HEK293T (cell line): ENCODE results near the gene YTHDF1.

ENCODE experiments used
- CTCF ChIA-PET: fragments of 350-600 bp; formaldehyde crosslinking; extraction: SDS; loops from one replicate; lab custom pipeline; 2021; ENCODE audit warnings: antibody characterized with exemption, inconsistent platforms; lab: Yijun Ruan, JAX
- POLR2A ChIA-PET: fragments of 350-600 bp; formaldehyde crosslinking; extraction: SDS; loops from one replicate; lab custom pipeline; 2020; ENCODE audit warnings: antibody characterized with exemption, inconsistent platforms; lab: Yijun Ruan, JAX
- DNase-seq: peaks from one replicate; pipeline ENCODE4 v3.0.0; 2012; ENCODE audit warnings: mixed read lengths; ENCODE audit errors: extremely low spot score
- ARNT ChIP-seq: fragments of 450-650 bp; IDR thresholded peaks from 2 replicates; pipeline ENCODE4 v1.6.1; 2017; ENCODE audit warnings: mild to moderate bottlenecking
- BHLHE40 ChIP-seq: fragments of 450-650 bp; IDR thresholded peaks from 2 replicates; pipeline ENCODE4 v1.6.1; 2016; ENCODE audit warnings: mild to moderate bottlenecking, moderate library complexity, borderline replicate concordance
- CTBP1 ChIP-seq: fragments of 450-650 bp; IDR thresholded peaks from 2 replicates; pipeline ENCODE4 v1.6.1; 2016; ENCODE audit warnings: borderline replicate concordance
- ELF4 ChIP-seq: fragments of 450-650 bp; IDR thresholded peaks from 2 replicates; pipeline ENCODE4 v1.6.1; 2017; ENCODE audit warnings: antibody characterized with exemption
- FOXA1 ChIP-seq: fragments of 450-650 bp; IDR thresholded peaks from 2 replicates; pipeline ENCODE4 v1.6.1; 2016; ENCODE audit warnings: mild to moderate bottlenecking
- FOXK2 ChIP-seq: fragments of 450-650 bp; IDR thresholded peaks from 2 replicates; pipeline ENCODE4 v1.6.1; 2016; ENCODE audit warnings: mild to moderate bottlenecking
- FOXM1 ChIP-seq: fragments of 450-650 bp; IDR thresholded peaks from 2 replicates; pipeline ENCODE4 v1.6.1; 2017; ENCODE audit warnings: mild to moderate bottlenecking, borderline replicate concordance
- HDGF ChIP-seq: fragments of 450-650 bp; IDR thresholded peaks from 2 replicates; pipeline ENCODE4 v1.6.1; 2017; ENCODE audit warnings: antibody characterized with exemption, borderline replicate concordance
- L3MBTL2 ChIP-seq: fragments of 450-650 bp; conservative IDR thresholded peaks from 2 replicates; pipeline ENCODE4 v1.6.1; 2016; ENCODE audit warnings: mild to moderate bottlenecking
- LEF1 ChIP-seq: fragments of 450-650 bp; IDR thresholded peaks from 2 replicates; pipeline ENCODE4 v1.6.1; 2017; ENCODE audit warnings: mild to moderate bottlenecking, borderline replicate concordance
- NFRKB ChIP-seq: fragments of 450-650 bp; IDR thresholded peaks from 2 replicates; pipeline ENCODE4 v1.6.1; 2016; ENCODE audit warnings: mild to moderate bottlenecking, moderate library complexity
- SP1 ChIP-seq: fragments of 450-650 bp; IDR thresholded peaks from 2 replicates; pipeline ENCODE4 v1.6.1; 2017
- SUZ12 ChIP-seq: fragments of 450-650 bp; IDR thresholded peaks from 2 replicates; pipeline ENCODE4 v1.6.1; 2016; ENCODE audit warnings: mild to moderate bottlenecking
- TARDBP ChIP-seq: fragments of 450-650 bp; IDR thresholded peaks from 2 replicates; pipeline ENCODE4 v1.6.1; 2016
- ZNF384 ChIP-seq: fragments of 450-650 bp; IDR thresholded peaks from 2 replicates; pipeline ENCODE4 v1.6.1; 2016
- TF ChIP-seq, protein P1 (sequence below): fragments of 450-650 bp; IDR thresholded peaks from 2 replicates; pipeline ENCODE4 v1.6.1; 2016

Gene YTHDF1

DNA sequence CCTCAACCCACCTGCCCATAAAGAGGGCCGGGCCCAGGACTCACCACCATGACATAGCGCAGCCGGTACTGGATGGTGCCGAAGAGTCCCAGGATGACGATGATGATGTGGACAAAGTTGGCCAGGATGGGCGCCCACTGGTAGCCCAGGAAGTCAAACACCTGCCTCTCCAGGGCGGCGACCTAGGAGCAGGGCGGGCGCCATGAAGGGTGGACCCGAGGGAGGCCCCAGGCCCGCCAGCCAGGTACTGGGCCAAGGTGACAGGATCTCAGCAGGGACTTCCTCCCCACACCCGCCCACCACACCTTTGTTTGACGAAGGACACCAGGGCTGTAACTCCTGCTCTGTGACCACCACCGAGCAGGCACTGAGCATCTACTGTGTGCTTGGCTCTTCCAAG, 34.0 kb upstream of the YTHDF1 start:
- DNase-seq, result no peak
- CTCF ChIA-PET, result no interaction called here
- TF ChIP-seq SP1 (no peak), ARNT (no peak), L3MBTL2 (no peak), LEF1 (no peak), FOXA1 (no peak), SUZ12 (no peak), FOXK2 (no peak), NFRKB (no peak), BHLHE40 (no peak), ELF4 (no peak), HDGF (no peak), CTBP1 (no peak), TARDBP (no peak), FOXM1 (no peak), ZNF384 (no peak)
- TF ChIP-seq, protein P1, sequence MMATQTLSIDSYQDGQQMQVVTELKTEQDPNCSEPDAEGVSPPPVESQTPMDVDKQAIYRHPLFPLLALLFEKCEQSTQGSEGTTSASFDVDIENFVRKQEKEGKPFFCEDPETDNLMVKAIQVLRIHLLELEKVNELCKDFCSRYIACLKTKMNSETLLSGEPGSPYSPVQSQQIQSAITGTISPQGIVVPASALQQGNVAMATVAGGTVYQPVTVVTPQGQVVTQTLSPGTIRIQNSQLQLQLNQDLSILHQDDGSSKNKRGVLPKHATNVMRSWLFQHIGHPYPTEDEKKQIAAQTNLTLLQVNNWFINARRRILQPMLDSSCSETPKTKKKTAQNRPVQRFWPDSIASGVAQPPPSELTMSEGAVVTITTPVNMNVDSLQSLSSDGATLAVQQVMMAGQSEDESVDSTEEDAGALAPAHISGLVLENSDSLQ, result no peak
- POLR2A ChIA-PET, result no interaction called here

DNA sequence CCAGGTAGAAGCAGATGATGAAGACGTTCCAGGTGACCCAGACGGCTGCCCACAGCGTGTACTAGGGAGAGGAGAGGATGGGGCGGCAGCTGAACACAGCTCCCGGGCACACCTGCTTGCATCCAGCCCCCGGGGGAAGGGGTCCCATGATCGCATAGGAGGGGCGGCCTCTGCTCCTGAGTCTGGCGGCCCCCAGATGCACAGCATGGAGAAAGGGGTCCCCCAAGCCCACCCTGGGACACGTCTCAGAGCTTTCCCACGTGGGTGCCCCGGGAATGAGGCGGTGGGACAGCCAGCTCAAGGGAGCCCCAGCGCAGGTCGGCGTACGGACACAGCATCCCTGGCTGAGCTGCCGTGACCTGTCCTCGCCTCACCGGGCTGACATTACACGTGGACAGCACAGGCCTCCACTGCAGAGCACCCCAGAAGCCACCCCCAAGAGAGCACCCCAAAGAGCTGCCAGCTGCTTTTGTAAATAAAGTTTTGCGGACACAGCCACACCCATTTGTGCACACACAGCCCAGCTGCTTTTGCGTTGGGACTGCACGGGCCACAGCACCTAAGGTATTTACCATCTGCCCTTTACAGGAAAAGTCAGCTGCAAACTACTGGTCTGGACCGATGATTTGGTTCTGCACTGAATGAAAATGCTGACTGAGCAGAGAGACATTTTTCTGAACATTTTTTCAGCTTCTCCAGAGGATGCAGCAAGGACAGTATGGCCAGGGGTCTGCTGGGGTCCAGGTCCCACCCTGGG, 33.1 kb upstream of the YTHDF1 start:
- ChIA-PET CTCF (no interaction called here), POLR2A (no interaction called here)
- no peak for DNase-seq
- TF ChIP-seq ELF4 (no peak), FOXM1 (no peak), SUZ12 (no peak), FOXA1 (no peak), LEF1 (no peak), HDGF (no peak)
- TF ChIP-seq, protein P1, result no peak

DNA sequence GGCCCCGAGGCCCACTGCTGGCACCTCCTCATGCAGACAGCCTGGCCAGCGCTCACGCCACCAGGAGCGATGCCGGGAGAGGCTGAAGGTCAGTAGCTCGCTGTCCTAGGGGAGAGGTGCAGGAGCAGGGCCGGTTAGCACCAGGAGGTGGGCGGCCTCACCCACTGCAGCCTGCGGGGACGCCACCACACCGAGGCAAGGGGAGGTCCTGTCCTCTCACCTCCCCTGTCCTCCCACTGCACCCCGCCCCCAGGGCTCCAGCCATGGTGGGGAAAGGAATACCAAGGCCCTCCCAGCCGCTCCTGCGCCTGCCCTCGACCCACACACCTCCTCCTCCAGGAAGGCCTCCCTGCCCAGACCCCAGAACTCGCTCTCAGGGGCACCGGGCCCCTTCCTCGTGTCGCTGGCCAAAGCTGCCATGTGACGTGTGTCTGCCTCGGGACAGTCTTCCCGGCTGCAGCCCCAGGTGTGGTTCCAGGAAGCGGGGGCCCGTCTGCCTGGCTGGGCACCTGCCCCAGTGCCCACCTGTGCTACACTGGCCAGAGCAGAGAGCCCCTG, 31.8 kb upstream of the YTHDF1 start:
- POLR2A ChIA-PET, result no interaction called here
- TF ChIP-seq FOXK2 (no peak), BHLHE40 (no peak), SUZ12 (no peak), LEF1 (no peak), FOXA1 (no peak), TARDBP (no peak), L3MBTL2 (no peak), ELF4 (no peak), HDGF (no peak), ZNF384 (no peak), NFRKB (no peak), FOXM1 (no peak), CTBP1 (no peak)
- TF ChIP-seq, protein P1, result no peak
- CTCF ChIA-PET, result no interaction called here
- no peak for DNase-seq

DNA sequence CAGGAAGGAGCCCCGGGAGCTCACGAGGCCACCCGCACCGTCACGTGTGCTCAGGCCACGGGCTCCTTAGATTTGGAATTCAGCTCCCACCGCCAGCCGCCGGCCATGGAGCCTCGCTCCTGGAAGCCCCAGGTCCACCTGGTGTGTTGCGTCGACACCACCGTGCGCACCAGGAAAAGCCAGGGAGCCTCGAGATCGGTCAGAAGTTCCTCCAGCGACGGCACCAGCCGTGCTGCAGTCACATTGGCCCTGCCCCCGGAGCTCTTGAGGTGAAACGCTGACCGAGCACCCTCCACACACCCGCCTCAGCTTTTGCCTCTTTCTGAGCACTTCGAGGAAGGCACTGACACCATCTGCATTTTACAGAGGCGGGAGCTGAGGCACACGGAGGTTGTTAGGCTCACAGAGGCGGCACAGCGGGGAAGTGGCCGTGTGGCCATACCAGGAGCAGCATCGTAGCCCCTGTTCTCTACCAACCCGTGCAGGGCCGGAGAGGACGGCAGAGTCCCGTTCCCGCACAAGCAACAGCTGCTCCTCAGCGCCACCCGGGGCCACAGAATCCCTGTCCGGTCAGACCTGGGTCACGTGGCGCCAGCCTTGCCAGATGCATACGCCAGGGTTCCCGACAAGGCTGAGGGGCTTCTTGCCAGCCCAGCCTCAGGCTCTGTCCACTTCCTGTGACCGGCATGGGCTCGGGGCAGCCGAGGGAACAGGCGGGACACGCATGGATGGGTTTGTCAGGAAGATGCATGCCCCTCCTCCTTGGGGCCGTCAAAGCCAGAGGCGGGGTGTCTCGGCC, 30.8 kb upstream of the YTHDF1 start:
- DNase-seq, result no peak
- CTCF ChIA-PET, result interaction anchor here (0.6 to 0.7 kb wide), 2 partner anchors 16 to 23 kb away, joined by 3 to 6 read pairs; no protein-coding TSS in a partner anchor
- POLR2A ChIA-PET, result no interaction called here
- TF ChIP-seq, protein P1, result no peak
- no peak for TF ChIP-seq LEF1
- TF ChIP-seq BHLHE40, result no peak
- TF ChIP-seq ELF4, result no peak
- TF ChIP-seq SP1, result no peak
- no peak for TF ChIP-seq L3MBTL2

DNA sequence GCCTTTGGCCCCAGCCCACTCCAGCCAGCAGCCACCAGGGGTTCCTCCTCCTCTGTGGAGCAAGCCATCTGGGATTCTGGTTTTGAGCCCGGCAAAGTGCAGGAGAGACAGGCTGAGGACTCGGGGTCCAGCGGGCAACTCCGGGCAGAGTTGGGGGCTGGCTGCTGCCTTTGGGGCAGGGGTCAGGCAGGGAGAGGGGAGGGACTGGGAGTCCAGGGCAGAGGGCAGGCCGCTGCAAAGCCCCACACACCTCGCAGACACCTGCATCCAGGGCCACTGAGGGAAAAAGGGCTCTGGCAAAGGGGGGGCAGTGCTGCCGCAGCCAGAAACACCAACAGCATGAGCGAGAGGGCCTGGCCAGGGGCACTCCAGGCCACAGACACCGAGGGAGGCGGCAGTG, 28.5 kb upstream of the YTHDF1 start:
- TF ChIP-seq CTBP1 (no peak), BHLHE40 (no peak), ELF4 (no peak), FOXM1 (no peak)
- POLR2A ChIA-PET, result no interaction called here
- CTCF ChIA-PET, result interaction anchor here (1.2 kb wide), 1 partner anchor 20 kb away, joined by 4 read pairs; no protein-coding TSS in a partner anchor
- no peak for DNase-seq
